Measurements from ENCODE around the gene GPR89B.
"Not testable (repeated sequence)": the region's sequence is repeated elsewhere in the genome, so short reads cannot be mapped to it uniquely, and the experiment has no call there.

The GPR89B gene

DNA sequence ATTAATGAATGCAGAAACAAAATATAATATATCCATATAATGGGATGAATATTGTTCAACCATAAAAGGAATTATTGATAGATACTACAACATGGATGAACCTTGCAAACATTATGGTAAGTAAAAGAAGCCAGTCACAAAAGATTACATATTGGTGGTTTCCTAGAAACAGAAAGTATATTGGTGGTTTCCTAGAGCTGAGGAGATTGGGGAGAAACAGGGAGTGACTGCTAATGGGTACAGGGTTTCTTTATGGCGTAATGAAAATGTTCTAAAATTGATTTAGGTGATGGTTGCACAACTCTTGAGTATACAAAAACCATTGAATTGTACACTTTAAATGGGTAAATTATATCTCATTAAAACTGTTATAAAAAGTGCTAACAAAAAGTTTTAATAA lies 14.3 kb downstream of the GPR89B start:
- DNase-seq, result not testable (repeated sequence)

DNA sequence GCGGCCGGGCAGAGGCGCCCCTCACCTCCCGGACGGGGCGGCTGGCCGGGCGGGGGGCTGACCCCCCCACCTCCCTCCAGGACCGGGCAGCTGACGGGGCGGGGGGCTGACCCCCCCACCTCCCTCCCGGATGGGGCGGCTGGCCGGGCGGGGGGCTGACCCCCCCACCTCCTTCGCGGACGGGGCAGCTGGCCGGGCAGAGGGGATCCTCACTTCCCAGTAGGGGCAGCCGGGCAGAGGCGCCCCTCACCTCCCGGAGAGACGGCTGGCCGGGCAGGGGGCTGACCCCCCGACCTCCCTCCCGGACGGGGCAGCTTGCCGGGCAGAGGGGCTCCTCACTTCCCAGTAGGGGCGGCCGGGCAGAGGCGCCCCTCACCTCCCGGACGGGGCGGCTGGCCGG lies 21.3 kb downstream of the GPR89B start:
- not testable (repeated sequence) for DNase-seq

DNA sequence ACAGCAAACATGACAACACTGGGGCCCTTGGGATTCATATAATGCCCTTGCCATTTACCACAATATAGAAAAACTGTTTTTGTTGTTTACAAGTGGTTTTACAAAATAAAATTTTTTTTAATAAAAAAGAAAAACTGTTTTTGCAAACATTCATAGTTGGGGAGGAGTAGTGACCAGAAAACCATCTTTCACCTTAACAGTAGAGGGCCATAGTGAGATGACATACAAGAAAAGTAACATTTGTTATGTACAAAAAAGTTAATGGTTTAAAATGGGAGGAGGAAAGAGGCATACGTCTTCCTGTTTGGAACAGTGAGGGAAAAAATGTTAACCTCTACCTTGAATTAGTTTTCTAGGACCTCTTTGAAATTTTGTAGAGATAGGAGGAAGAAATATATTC lies 30.7 kb downstream of the GPR89B start:
- DNase-seq, result not testable (repeated sequence)

DNA sequence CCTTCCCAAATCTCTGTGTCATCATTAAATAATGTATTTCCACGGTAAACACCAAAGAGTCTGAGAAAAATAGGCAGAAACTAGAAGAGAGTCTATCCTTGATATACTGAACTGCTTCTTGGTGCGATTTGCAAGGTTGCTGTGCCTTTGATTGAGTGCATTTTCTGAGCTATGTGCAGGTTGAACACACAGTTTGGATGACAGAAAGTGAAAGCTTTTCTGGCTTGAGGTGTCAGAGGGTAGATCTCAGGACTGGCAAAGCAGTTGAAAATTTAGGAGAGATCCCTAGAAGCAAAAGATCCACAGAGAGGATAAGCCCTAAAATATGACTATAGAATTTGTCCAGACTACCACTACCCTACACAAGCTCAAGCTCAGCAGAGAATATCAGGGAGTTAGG lies 31.5 kb downstream of the GPR89B start:
- DNase-seq, result not testable (repeated sequence)

DNA sequence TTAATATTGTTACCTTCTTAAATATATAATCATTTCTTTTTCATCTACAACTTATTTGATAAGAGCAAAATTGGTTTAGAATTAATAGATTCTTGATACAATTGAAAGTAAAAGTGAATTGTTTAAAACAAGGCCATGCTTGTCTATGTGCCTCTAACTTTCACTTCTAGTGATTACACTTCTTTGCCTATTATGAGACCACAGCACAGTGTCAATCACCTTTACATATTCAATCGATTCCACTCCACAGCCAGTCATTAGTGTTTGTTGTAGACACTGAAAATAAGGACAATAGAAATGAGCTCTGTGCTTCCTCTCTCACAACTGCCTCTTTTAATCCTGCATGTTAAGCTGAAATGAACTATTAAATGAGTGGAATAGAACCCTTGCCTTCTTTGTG lies 36.4 kb downstream of the GPR89B start:
- not testable (repeated sequence) for DNase-seq

DNA sequence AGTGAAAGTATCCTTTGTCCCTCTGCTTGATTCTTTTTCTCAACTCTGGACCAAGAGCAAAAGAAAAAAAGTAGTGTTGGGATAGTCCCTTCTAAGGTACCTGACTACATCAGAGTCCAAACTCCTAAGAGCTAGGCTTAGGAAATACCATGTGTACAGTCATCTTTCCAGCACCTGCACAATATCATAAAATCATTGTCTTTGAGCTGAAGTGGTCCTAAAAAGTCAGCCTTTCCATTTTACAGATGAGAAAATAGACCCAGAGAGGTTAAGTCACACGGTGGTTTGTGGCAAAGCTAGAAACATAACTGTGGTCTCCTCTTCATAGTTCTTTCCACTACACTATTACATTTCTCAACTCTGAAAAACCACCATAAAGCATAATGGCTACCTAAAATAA lies 38.4 kb downstream of the GPR89B start:
- not testable (repeated sequence) for DNase-seq

DNA sequence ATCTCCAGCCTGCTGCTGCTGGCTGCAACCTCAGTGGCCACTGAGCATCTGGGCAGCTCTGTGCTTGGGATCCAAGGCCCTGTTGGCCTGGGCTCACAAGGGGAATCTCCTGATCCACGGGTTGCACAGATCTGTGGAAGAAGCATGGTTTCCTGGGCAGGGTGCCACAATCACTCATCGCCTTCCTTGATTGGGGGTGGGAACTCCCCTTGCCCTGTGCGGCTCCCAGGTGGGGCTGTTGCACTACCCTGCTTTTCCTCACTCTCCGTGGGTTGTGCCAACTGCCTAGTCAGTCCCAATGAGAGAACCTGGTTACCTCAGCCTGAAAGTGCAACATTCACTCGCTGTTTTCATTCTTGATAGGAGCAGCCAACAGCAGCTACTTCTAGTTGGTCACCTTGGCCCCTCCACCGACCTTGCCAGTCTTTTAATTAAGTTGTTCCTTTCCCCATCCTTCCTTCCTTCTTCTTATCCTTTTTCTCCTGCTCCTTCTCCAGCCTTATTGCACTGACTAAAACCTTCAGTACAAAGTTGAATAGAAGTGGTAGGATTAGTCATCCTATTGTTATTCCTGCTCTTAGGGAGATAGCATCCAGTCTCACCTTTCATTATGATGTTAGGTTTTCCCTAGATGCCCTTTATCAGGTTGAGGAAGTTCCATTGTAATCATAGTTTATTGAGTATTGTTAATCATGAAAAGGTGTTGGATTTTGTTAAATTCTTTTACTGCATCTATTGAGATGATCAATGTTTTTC lies 50.9 kb downstream of the GPR89B start:
- DNase-seq, result not testable (repeated sequence)

DNA sequence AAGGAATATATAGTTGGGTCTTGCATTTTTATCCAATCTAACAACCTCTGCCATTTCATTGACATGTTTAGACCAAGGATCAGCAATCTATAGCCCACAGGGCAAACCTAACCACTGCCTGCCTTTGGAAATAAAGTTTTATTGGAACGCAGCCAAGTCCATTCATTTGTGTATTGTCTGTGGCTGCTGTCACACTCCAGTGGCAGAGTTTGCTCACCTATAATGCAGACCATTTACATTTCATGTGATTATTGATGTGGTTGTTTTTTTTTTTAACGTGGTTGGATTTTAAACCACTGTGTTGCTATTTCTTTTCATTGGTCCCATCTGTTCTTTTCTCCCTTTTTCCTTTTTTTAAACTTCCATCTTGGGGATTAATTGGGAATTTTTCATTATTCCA lies 57.2 kb downstream of the GPR89B start:
- not testable (repeated sequence) for DNase-seq

DNA sequence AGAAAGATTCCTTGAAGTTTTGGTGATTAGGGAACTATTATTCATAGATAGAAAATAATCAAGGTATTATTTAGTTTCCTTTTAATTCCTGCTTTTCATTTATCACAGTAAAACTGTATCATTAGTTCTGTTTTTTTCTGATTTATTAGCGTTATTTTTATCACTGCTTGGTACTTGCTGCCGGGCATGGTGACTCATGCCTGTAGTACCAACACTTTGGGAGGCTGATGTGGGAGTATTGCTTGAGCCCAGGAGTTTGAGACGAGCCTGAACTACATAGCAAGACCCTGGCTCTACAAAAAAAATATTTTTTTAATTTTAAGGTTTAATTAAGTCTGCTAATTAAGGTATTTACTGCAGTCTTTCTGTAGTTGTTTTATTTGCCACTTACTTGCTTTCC lies 59.7 kb downstream of the GPR89B start:
- not testable (repeated sequence) for DNase-seq

DNA sequence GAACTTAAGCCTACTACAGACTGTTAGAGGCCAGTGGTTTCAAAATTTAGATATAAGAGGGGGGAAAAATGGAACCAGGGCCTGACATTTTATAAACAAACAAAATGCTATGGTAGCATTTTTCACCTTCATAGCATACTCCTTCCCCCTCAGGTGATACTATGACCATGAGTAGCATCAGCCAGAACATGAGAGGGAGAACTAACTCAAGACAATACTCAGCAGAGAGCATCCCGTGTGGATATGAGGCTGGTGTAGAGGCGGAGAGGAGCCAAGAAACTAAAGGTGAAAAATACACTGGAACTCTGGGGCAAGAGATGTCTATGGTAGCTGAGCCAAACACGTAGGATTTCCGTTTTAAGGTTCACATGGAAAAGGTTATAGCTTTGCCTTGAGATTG lies 64.7 kb downstream of the GPR89B start:
- DNase-seq, result not testable (repeated sequence)

DNA sequence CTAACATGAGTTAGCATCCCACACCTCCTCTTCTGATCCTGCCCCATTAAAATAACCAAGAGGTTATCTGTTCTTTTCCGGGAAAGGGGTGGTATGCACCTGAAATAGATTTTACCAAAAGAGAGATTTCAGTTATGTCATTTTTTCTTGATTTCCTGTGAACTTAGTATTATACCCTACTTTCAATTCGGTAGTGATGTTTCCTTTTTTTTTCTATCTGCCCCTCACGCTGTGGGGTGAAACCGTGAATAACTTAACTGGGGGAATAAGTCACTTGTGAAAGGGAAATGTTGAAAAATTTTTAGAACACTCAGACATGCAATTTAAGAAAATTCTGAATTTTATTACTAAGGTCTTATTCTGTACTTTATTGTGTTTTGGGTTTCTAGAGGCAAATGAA lies 65.2 kb downstream of the GPR89B start:
- DNase-seq, result not testable (repeated sequence)

DNA sequence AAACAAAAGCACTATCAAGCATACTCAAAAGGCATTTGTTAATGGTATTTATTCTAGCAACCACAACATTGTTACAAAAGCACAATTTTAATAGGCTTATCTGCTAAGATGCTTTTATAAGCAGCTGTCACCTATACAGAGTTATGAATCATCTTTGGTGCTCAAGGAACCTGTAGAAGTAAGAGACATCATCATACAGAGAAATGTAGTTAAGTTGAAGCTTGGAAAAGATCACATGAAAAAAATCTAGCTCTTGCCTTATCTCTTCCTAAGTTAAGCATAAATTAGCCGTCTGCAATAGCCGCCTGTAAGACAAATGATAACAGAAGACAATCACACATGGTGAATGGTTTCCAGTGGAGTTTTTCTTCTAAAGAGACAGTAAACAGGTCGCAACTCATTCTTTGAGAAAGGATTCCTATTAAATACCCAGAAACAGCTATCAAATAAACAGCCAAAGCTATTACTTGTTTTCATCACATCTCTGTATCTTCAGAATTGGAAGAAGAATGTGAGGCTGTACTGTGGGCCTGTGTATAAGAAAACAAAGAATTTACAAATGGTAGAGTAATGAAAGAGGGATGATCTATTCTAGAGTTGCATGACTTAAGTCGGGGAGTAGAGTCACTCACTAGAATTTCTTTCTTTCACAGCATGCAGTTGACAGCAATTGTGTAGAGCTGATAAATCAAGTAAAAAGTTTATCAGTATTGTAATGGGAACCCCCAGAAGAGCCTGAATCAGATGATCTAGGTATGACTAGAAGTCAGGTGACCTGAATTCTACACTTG lies 65.8 kb downstream of the GPR89B start:
- not testable (repeated sequence) for DNase-seq

DNA sequence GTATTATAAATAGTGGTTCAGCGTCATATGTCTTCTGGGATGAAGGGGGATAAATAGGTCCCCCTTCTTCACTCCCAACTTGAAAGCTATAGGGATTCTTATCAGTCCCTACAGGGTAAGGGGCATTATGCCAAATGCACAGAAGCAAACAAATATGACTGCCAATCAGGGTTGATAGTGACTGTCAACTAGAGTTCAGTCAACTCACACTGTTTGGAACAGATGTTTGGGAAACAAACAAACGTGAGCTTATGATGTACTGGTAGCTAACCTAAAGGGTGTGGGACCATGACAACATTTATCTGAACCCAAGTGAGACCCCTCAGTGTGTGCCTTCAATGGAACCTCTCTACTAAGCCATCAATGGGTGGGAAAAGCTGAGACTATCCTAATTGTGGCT lies 67.9 kb downstream of the GPR89B start:
- not testable (repeated sequence) for DNase-seq

DNA sequence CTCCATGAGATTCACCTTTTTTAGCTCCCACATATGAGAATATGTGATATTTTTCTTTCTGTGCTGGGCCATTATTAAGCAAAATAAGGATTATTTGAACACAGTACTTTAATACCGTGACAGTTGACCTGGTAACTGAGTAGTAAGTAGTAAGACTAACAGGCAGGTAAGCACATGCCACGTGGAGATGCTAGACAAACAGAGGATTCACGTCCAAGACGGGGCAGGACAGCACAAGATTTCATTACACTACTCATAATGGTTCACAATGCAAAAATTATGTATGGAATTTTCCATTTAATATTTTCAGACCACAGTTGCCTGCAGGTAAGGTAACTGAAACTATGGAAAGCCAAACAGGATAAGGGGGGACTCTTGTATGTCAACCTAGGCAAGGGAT lies 79.5 kb downstream of the GPR89B start:
- not testable (repeated sequence) for DNase-seq

DNA sequence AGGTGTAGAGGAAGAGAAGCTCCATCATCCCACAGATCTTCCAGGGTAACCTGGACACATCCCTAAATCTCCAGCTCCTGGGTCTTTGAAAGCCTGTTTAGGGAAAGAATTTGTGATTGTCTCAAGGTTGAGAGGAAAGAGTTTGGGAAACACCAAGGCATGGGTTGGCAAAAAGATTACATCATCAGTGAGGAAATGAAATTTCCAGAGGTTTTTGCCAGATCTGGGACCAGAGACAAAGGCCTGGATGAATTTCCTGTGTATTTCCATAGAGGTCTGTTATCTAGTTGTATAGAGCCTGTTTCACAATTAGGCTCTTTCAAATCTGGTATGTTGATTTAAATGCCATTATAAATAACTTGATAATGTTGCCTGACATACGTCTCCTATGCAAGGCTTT lies 82.3 kb downstream of the GPR89B start:
- no peak for DNase-seq

DNA sequence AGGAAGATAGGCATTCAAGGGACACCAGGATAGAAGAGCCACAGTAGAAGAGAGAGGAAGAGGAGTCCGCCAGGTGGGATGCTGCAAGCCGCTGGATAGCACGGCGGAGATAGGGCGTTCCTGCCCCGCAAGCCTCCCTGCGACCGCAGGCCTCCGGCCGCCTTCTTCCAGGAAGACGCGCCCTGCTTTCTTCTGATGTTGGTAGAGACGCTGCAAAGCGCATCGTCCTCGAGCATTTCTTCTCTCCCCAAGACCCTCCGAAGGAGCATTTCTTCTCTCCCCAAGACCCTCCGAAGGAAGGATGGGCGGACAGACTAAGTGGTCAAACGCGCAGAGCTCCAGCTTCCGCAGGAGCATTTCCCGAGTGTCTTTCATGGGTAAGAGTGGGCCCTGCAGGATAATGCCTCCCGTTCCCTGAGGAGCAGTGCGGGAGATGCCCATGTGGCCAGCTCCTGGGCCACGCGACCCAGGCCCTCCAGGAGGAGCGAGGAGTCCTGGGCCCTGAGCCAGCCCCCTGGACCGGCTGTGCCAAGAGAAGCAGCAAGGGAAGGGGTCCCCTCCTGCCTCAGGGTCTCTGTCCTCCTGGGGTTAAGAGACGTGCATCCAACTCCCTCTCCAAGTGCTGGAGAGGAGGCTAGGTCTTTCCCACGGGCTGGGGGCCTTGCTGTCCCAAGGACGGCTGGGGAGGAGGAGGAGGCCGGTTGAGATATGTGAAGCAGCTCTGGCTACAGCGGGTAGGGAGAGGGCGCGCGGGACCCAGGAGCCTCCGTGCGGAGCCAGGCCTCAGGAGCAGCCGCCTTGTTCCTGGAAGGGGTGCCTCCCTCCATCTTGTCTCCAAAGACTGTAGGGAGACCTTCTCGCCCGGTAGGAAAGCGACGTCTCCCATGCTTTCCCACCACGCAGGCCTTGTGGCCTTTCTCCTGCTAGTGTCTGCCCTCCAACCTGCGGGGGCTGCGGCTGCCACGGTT lies 85.2 kb downstream of the GPR89B start:
- DNase-seq, result not testable (repeated sequence)

DNA sequence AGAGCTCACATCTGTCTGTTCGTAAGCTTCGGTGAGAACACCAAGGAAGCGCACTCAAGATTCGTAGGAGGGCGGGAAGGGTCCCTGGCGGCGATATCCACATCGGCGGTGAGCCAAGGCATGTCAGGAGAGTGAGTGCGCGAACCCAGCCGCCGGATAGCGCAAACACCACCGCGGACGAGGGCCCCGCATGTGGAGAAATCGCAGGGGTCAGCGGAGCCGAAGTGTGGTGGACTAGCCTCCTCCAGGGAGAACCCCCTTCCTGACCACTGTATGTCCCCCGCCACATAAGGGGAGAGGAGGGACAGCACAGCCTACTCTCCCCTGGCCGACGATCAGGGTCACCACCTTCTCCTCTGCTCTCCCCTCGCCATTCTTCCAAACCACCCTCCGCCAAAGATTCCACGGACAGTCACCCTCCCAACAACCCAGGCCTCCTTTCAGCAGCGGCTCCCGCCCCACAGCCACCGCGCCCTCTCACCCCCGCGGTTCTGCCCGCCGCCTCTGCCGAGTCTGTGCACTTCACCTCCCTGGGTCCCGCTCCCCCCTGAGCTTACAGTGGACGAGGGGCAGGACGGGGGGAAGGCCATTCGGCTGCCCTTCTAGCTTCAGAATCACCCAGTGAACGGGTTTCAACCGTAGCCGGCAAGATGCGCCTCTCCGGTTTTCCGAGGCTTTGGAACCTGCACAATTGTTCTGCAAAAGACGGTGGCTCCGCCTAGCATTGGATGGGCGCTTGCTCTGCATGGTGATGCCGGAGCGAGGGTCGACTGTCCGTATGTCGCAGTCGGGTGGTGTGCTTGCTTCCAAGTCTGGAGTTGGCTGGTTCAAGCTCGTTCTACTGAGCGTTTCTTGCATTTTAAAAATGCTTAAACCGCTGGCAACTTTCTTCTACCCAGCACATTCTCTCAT lies 86.3 kb downstream of the GPR89B start:
- DNase-seq, result not testable (repeated sequence)

DNA sequence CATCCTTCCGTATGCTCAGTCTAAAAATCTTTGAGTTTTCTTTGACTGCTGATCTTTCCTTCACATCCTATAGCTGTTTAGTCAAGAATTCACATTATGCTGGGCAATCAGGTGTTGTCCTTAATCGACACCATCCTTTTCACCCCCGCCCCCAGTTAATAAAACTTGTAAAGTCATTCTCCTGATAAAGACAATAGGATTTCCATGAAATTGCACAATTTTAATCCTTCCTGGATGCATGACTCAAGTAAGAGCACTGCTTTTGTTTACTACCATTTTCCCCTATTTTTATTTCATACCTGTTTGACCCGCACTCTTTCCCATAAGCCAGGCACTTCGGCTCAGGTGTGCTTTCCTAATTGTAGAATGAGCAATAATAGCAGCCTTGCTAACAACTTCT lies 96.7 kb downstream of the GPR89B start:
- DNase-seq, result not testable (repeated sequence)

DNA sequence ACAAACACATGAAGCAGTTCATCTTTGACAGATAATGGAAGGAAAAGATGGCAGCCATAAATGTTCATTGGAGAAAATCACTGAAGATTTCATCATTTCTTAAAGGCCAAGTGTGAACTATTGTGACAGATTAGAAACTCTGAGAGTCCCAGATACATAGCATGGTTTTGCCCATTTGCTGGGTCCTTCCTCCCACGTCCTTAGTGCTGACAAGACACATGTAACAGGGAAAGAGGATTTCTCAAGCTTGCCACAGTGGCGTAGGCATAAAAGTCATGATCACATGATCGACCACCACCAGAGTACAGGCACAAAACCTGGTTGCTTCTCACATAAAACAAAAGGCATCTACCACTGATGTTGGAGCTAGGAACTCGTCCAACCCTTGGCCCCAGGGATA lies 98.8 kb downstream of the GPR89B start:
- DNase-seq, result not testable (repeated sequence)

DNA sequence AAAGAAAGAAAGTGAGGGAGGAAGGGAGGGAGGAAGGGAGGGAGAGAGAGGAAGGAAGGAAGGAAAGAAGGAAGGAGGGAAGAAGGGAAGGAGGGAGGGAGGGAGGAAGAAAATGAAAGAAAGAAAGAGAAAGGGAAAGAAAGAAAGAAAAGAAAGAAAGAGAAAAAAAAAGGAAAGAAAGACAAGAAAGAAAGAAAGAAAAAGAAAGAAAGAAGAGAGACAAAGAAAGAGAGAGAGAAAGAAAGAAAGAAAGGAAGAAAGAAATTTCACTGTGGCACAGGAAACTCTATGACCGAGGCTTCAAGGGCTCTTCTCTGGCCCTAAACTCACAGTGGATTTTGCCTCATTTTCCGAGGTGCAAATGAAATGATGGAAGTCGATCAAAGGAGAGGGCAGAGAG lies 104.0 kb downstream of the GPR89B start:
- not testable (repeated sequence) for DNase-seq

DNA sequence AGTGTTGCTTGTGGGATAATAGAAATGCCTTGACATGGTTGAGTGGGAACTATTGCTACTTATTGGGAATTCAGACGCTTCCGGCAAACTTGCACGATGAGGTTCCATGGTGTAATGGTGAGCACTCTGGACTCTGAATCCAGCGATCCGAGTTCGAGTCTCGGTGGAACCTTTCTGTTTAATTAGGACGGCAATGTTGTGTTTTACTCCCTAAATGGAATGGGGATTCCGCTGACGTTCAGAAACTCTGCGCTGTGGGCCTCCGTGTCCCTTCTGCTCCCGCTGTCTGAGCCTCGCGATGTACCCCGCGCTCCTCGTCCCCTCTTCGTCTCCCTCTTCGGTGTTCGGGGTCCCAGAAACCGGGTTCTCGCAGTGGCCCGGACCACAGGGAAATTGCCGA lies 104.5 kb downstream of the GPR89B start:
- DNase-seq, result not testable (repeated sequence)

DNA sequence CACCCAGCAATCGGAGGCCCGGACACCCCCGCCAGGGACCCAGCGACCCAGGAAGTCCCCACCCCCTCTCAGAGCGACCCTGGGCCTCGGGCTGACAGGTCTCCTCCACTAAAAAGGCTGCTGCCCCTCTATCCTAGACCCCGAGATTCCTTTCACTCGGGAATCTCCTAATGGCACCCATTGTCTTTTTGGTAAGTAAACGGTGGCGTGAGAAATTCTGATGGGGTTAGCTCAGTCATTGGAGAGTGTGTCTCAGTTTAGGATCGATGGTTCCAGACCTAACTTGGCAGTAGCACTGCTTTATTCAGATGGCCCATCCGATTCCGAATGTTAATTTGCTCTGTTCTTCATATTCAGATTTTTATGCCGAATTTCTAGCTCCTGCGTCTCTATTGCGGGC lies 104.9 kb downstream of the GPR89B start:
- not testable (repeated sequence) for DNase-seq

All from suppressor macrophage treated with lipopolysaccharide for 4 hours (primary cell).